RCC 7860 (cell line): ENCODE results near the gene PSMG3.

Source experiments
- DNase-seq: peaks from one replicate; pipeline ENCODE4 v3.0.0-alpha.2; 2015; ENCODE audit warnings: low spot score
- FAIRE-seq: peaks from 2 replicates; lab custom pipeline; 2012; peaks lifted over from hg19 to GRCh38; lab: Jason Lieb, UNC

The PSMG3 gene

GRCh38 chr7:1580422-1581030 is 10.7 kb upstream of the PSMG3 start:
- DNase-seq (no peak), FAIRE-seq (no peak)

GRCh38 chr7:1579481-1580421 is 9.9 kb upstream of the PSMG3 start:
- FAIRE-seq (no peak), DNase-seq (peak; percentile 37)

- DNase-seq (no peak), FAIRE-seq (no peak)
Observed at GRCh38 chr7:1578513-1578912, 8.7 kb upstream of the PSMG3 start.

DNA sequence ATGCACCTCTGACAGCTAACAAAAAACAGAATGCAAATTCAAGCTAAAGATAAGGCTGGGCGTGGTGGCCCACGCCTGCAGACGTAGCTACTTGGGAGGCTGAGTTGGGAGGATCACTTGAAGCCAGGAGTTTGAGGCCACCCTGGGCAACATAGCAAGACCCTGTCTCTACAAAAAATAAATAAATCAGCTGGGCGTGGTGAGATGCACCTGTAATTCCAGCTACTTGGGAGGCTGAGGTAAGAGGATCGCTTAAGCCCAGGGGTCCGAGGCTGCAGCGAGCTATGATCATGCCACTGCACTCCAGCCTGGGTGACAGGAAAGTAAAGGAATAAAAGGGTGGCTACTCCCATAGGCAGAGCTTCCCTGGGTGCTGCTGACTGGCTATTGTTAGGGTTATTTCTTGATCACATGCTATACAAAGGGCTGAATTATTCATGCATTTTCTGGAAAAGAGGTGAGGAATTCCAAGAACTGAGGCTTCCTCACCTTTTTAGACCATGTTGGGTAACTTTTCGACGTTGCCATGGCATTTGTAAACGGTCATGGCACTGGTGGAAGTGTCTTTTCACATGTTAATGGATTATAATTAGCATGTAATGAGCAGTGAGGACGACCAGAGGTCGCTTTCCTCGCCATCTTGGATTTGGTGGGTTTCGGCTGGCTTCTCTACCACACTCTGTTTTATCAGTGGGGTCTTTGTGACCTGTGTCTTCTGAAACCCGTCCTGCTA is 6.9 kb upstream of the PSMG3 start:
- DNase-seq, result no peak
- no peak for FAIRE-seq

DNA sequence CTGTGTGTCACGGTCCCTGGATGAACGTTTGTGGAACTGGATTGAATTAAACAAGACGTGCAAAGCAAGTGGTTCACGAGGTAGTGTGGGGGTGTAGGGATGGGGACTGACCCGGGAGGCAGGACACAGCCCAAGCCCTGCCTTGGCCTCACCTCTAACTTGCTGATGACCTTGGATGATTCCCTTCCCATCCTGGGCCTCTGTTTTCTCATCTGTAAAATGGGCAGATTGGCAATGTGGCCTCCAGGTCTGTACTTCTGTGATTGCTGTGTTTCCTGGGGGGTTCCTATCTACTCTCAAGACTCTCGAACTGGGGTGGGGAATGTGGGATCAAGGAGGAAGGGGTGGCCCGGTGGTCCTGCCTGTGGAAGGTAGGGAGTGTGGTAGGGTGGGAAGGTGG is 6.0 kb upstream of the PSMG3 start:
- FAIRE-seq, result no peak

GRCh38 chr7:1572111-1572822 is 2.4 kb upstream of the PSMG3 start:
- FAIRE-seq, result no peak
- DNase-seq, result no peak

More for the DNA sequence above, 6.0 kb upstream of the PSMG3 start:
- no peak for DNase-seq

DNA sequence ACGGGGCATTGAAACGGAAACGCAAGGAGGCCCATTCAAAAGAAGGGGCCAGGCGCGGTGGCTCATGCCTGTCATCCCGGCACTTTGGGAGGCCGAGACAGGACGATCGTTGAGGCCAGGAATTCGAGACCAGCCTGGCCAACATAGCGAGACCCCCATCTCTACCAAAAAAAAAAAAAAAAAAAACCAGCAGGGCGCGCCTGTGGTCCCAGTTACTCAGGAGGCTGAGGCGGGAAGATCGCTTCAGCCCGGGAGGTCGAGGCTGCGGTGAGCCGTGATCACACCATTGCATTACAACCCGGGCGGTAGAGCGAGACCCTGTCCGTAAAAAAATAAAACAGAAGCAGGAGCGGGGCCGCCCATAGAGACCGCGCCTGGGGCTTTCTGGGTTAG is 396 bp downstream of the PSMG3 start:
- no peak for FAIRE-seq

GRCh38 chr7:1569016-1569415 is 816 bp downstream of the PSMG3 start:
- FAIRE-seq (no peak), DNase-seq (peak; percentile 67)

More for the DNA sequence above, 396 bp downstream of the PSMG3 start:
- no peak for DNase-seq

DNA sequence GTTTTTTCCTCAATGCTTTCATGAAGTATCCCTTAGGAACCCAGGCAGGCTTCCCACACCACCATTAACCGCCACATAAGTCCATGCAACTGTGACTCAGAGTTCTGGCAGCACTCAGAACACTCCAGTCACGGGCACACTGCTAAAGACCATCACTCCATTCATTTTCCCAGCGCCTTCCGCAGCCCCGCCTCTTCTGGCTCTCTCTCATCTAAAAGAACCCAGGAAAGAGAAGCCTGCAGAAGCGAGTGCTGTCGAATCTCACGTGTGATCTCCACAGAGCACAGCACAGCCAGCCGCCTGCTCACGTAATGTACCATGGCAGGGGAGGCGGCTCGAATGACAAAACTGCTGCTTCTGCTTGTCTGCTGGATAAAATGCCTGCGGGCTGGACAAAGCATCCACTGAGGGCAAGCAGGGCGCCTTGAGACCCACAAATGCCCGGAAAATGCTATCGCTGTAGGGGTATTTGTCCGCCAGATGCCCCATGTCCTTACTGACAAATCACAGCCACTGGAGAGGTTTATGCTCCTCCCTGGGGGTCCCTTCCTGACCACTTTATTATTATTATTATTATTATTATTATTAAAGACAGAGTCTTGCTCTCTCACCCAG is 1.8 kb downstream of the PSMG3 start:
- DNase-seq (peak; percentile 87), FAIRE-seq (peak; percentile 92)

DNA sequence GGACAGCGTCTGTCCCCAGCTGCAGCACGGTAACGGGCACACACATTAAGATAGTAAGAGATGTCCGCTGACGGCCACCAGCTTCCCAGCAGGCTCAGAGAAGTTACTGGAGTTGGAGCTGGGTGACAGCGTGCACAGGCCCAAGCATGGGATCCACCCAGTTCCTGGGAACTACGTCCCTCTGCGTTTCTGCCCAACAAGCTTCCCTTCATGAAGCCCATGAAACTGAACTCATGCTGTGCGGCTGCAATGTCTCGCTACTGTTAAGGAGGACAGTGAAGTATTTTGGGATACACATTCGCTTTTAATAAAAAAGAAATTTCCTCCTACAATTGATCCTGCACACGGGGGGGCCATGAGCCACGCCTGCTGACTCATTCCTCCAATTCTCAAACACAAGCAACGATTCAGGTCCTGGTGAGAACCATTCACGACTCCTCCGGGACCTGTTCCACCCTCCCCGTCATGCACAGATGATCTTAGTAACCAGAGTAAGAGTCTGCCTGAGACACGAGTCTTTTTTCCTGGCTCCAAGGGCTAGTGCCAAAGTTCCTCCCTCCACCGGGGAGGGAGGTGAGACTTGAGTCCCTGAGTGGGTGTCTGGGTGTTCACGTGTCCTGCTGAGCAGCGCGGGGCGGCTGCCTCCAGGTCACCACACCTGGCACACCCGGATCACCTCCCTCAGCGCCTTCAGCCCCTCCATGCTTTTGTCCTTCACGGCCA is 2.6 kb downstream of the PSMG3 start:
- peak; percentile 90 for FAIRE-seq

DNA sequence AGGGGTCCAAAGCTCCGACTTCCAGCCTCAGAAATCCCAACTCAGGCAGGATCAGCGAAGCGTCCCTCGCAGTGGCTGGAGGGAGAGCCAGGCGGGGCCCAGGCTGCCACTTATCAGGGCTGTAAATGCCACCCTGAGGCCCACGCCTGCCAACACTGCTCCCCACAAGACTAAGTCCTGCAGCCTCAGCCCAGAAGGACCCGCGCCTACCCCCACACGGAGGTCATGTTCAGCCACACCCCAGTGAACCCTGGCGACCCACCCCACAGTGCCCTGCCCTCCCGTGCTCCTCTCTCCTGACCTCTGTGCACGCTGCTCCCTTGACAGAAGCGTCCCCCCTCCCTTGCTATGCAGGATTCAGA is 3.2 kb downstream of the PSMG3 start:
- FAIRE-seq (no peak), DNase-seq (no peak)

More for the DNA sequence above, 2.6 kb downstream of the PSMG3 start:
- peak; percentile 87 for DNase-seq

DNA sequence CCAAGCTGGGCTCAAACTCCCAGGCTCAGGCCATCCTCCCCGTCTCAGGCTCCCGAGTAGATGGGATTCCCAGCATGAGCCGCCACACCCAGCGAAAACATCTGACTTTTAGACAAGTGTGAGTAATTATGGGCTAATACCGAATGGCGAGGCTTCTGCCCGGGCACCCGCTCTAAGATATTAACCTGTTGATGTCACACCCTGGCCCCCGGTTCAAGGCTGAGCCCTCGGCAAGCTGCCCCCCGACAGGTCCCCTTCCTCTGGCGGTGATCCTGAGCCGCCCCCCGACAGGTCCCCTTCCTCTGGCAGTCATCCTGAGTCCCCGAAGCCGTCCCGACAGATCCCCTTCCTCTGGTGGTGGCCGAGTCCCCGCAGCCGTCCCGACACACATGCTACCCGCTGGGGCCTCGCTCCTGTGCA is 5.2 kb downstream of the PSMG3 start:
- FAIRE-seq, result no peak
- DNase-seq, result no peak

GRCh38 chr7:1563981-1564602 is 5.7 kb downstream of the PSMG3 start:
- DNase-seq (no peak), FAIRE-seq (no peak)

DNA sequence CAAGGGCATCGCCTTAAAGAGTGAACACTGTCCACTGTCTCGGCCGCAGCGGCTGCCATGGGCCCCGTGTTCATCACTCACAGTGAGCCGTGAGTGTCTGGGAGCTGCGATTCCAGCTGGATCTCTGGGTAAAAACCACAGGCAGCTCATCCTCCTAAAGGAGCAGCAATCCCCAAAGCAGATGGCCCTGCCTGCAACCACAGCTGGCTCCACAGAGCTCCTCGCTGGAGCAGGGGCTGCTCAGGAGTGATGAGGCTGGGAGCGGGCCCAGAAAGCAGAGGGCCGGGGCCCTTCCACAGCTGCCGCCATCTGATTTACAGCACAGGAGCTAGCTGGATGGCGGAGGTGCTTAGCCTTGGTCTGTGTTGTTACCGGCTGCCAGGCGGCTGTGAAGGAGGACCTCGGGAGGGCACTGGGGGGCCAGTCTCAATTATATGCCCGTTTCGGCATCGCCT is 7.2 kb downstream of the PSMG3 start:
- FAIRE-seq, result no peak
- no peak for DNase-seq

GRCh38 chr7:1562116-1562515 is 7.7 kb downstream of the PSMG3 start:
- FAIRE-seq, result no peak
- DNase-seq, result no peak

GRCh38 chr7:1561036-1561940 is 8.5 kb downstream of the PSMG3 start:
- FAIRE-seq, result no peak
- DNase-seq, result no peak

DNA sequence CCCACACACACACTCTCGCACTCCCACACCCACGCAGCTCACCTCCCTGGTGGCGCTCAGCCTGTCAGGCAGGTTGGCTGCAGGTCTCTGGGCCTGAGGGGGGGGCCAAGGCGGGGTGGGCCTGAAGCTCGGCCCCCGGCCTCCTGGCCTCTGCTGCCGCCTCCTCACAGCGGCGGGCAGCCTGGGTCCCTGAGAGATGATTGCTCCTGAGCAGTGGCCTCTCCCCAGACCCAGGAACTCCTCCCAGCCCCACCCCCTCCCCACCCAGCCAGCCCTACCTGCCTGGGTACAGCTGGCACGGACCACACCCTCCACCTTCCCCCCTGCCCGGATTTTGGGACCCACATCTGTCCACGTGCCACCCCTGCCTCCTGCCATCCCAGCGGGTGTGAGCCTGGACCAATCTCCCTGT is 9.2 kb downstream of the PSMG3 start:
- no peak for DNase-seq
- no peak for FAIRE-seq
